DMS114 treated with DMSO at 0.1 percent for 48 hours (cell line): ENCODE results near the gene C4B.
A peak's percentile ranks its signal among the peaks of the same experiment; 100 is the strongest.
"Not testable (repeated sequence)": the region's sequence is repeated elsewhere in the genome, so short reads cannot be mapped to it uniquely, and the experiment has no call there.

Experiments used
- DNase-seq: peaks from one replicate; lab custom pipeline; 2025; ENCODE audit not compliant: unreplicated experiment; lab: John Stamatoyannopoulos, UW

The C4B gene

GRCh38 chr6:32014547-32014946 lies at the start of gene C4B:
Gene C4B (plus strand): TSS chr6:32014795. CDS start chr6:32014846, 51 bp downstream.
- not testable (repeated sequence) for DNase-seq

DNA sequence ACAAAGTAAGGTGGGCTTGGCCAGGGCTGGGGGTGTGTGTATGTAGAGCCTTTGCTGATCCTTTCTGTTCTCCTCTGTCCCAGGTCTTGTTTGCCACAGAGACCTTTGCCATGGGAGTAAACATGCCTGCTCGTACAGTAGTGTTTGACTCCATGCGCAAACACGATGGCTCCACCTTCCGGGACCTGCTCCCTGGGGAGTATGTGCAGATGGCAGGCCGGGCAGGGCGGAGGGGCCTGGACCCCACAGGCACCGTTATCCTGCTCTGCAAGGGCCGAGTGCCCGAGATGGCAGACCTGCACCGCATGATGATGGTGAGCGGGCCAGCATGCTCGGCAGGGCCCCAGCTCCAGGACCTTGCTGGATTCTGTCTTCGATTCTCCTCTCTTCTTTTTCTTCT lies 48.9 kb upstream of the C4B start:
- no peak for DNase-seq

GRCh38 chr6:31966506-31966905 lies 48.1 kb upstream of the C4B start:
- DNase-seq, result no peak

DNA sequence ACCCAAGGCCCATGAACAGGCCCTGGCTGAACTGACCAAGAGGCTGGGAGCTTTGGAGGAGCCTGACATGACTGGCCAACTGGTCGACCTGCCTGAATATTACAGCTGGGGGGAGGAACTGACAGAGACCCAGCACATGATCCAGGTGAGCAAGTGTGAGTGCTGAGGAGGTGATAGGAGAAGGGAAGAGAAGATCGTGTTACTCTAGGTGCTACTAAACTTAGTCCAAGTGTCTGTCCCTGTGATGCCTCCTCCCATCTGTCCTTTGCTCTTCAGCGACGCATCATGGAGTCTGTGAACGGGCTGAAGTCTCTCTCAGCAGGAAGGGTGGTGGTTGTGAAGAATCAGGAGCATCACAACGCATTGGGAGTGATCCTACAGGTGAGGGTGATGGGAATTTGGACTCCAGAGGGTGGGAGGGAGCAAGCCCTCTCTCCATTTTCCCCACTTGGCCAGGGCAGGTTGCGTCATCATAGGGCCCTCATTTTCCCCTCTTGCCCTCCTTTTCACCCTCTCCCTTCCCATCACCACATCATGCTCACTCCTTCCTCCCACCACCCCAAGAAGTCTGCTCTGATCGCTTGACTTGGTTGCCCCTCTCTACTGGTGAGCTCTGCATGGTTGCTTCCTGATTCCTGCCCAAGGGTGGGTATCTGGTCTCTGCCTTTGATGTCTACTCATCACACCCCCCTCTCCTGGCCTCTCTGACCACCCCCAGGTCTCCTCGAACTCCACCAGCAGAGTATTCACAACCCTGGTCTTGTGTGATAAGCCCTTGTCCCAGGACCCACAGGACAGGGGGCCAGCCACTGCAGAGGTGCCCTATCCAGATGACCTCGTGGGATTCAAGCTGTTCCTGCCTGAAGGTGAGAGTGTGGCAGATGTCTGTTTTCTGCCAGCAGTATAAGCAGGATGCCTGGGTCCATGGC lies 47.3 kb upstream of the C4B start:
- no peak for DNase-seq

- DNase-seq, result no peak
These were observed 46.7 kb upstream of the C4B start for GRCh38 chr6:31967926-31968320.

DNA sequence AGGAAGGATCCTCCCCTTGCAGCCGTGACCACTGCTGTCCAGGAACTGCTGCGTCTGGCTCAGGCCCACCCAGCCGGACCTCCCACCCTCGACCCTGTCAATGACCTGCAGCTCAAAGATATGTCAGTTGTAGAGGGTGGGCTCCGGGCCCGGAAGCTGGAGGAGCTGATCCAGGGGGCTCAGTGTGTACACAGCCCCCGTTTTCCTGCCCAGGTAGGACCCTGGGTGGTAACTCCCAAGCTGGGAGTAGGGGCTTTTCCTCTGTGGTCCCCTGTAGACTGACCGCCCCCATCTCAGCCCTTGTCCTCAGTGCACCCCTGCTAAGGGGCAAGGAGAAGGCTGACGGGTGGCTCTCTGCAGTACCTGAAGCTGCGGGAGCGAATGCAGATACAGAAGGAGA lies 46.3 kb upstream of the C4B start:
- no peak for DNase-seq

GRCh38 chr6:31968791-31969711 lies 45.5 kb upstream of the C4B start:
- no peak for DNase-seq

GRCh38 chr6:31969712-31970603 lies 44.6 kb upstream of the C4B start:
- DNase-seq, result no peak

DNA sequence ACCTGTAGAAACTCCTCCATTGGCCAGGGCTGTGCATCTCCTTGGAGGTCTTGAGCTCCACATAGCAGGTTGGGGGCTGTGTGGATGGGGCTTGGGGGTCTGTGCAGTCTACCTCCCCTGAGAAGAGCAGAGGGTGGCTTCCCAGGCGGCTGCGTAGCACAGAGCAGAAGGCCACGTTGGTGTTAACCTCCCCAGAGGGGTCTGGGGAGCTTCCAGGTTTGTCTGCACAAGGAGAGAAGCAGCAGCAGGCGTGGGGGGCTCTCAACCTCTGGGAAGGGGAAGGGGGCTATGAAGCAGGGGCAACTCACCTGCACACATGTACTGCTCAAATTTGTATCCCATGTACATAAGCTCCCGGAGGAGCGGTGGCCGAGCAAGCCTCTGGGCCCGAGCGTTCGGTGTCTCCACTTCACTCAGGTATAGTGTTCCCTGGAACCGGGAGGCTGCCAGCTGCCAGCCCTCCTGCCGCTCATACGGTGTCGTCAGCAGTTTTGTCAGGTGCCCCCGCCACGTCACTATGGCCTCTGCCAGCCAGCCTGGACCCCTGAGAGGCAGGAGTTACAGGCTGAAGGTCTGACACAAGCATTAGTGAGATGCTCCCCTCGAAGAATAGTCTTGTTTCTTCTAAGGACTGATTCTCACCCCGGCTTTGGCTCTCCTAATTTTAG lies 43.9 kb upstream of the C4B start:
- no peak for DNase-seq

DNA sequence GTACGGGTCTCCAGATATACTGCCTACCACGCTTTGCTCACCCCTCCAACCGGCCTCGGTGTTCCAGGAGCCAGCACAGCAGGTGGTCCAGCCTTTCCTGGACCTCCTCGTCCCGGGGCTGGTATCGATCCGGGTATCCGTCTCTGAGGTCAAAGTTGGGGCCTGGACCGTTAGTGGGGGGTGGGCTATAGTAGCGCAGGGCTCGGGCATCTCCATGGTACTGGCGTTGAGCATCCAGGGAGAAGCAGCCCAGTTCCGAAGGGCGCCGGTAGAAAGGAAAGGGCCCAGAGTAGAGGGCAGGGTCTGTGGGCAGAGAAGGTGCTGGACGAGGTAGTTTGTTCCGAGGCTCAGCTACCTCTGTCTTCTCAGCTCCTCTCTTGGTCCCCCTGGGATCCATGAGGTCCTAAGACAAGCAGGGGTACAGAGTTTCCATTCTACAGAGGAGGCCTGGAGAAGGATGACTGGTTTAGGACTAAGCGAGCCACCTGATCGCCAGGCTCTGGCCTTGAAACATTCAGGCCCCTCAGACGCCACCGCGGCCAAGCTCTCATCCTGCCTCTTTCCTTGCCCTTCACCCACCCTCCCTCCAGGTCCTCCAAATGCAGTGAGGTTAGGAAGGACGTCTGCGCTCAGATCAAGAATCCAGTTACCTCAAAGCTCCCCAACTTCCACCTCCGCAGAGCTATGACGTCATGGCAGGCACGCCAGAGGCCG lies 43.2 kb upstream of the C4B start:
- no peak for DNase-seq

- peak; percentile 96 for DNase-seq
These were observed 42.4 kb upstream of the C4B start, which contains the start of gene DXO for GRCh38 chr6:31971993-31972708. Gene DXO (minus strand): TSS chr6:31972138. CDS start chr6:31971675, 463 bp downstream.

DNA sequence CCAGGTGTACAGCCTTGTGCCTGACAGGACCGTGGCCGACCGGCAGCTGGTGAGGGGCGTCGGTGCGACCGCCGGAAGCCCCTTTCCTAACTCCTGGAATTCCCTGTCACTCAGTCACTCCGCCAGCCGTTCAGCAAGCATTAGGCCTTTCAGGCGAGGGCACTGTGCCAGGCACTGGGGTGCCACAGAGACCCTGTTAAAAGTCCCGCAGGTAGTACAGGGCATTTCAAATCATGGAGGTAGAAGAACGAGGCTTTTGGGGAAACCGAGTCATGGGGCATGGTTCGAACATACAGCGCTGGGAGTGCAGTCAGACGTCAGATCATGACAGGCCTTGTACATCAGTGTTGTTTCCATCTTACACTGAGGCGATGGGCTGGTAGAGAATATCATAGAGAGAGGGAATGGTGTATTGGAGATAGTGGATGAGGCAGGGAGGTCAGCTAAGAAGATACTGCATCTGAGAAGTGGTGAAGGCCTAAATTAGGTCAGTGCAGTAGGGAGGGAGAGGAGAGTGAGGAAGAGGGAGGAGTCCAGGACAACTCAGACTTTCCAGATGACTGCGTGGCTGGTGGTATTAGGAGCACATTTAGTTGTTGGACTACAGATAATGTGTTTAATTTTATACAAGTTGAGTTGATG lies 41.8 kb upstream of the C4B start:
- no peak for DNase-seq

- DNase-seq, result not testable (repeated sequence)
These were observed 38.5 kb upstream of the C4B start for GRCh38 chr6:31976065-31976464.

- no peak for DNase-seq
These were observed 36.7 kb upstream of the C4B start for GRCh38 chr6:31977816-31978431.

DNA sequence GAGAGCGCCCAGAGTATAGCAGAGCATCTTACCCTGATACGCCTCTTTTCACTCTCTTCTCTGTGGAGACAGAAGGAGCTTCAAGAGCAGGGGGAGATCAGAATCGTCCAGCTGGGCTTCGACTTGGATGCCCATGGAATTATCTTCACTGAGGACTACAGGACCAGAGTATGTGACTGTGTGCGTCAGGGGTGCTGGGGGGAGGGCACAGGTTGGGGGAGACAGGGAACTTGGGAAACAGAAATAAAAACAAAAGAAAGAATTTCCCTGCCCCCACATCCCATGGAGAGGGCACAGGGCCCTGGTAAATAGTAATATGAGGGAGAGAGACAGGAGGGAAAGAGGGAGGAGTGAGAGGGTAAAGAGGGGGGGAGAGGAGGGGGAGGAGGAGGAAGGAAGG lies 35.8 kb upstream of the C4B start:
- DNase-seq, result no peak

GRCh38 chr6:31979238-31979898 lies 35.2 kb upstream of the C4B start:
- no peak for DNase-seq

DNA sequence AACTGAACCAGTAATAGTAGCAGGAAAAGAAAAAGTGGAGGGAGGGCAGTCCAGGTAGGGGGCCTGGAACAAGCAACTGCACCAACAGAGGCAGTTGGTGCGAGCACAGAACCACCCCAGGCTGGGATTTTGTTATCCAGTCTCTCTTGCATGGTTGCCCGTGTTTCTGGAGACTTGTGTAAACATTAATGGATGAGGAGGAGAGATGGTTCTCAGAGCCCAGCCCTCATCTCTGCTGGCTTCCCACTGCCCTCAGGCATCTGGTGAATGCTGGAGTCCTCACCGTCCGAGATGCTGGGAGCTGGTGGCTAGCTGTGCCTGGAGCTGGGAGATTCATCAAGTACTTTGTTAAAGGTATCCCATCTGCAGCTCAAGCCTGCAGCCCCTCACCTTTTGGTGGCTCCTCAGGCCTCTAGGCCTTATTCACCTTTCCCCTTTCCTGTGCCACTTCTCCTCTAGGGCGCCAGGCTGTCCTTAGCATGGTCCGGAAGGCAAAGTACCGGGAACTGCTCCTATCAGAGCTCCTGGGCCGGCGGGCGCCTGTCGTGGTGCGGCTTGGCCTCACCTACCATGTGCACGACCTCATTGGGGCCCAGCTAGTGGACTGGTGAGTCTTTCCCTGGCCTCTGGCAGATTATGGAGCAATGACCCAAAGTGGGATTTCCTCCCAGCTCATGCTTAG lies 34.3 kb upstream of the C4B start:
- DNase-seq, result not testable (repeated sequence)
